Dermis blood vessel endothelial cell (primary cell): ENCODE results near the gene ITGA11. TPM values are rescaled to one million over a fixed set of nuclear protein-coding genes. Genes with fewer than 3 reads are reported as not detected.
A peak's percentile ranks its signal among the peaks of the same experiment; 100 is the strongest.

Experiments used
- DNase-seq: peaks from one replicate; pipeline ENCODE4 v3.0.0; 2010
- total RNA-seq: library from RNA; depleted of rRNA; stranded (reverse); fragments of >200 nt; gene quantifications from 2 replicates; pipeline ENCODE4 v1.2.3, GENCODE V29; 2014

The ITGA11 gene
- total RNA-seq, 1 donor from 2014 or later, result 3.4 TPM

GRCh38 chr15:68279779-68280753 is 151.9 kb downstream of the ITGA11 start:
- no peak for DNase-seq

GRCh38 chr15:68278595-68279405 is 153.2 kb downstream of the ITGA11 start:
- peak; percentile 41 for DNase-seq

- DNase-seq, result peak; percentile 83
Observed at GRCh38 chr15:68278345-68278594, 153.7 kb downstream of the ITGA11 start.

DNA sequence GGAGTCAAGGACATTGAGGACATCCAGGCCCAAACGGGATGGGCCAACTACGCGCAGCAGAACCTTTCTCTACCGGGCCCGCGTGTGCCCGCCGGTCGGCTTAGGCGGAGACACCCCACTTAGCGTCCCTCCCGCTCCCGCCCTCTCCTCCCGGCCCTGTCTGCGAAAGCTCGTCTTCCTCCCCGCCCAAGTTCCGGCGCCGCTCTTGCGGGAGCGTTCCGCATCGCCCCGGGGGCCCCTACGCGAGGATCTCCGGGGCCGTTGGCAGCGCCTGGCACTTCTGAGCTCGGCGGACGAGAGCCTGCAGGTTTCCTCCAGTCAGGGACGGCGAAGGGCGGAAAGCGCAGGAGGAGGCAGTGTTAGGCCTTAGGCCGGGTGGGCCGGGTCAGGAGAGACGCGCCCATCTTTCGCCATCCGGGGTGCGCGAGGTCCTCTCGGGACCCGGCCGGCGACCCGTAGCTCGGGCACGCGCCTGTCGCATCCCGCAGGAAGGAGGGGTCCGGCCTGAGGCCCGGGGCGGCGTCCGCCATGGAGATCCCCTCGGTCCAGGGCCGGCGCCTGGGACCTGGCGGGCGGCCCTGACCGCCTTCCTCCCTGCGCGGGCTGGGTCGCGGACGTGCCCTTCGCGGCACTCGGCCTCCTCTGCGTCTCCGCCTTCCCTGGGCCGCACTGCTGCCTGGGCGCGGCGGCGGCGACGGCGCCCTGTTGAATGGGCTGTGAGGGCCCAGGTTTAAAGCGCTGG is 154.2 kb downstream of the ITGA11 start, which contains the start of gene FEM1B:
FEM1B (plus strand) TSS at position 143 of the 742 bp plus-strand sequence. CDS start 673 bp downstream, outside the sequence.
- DNase-seq, result peak; percentile 94

DNA sequence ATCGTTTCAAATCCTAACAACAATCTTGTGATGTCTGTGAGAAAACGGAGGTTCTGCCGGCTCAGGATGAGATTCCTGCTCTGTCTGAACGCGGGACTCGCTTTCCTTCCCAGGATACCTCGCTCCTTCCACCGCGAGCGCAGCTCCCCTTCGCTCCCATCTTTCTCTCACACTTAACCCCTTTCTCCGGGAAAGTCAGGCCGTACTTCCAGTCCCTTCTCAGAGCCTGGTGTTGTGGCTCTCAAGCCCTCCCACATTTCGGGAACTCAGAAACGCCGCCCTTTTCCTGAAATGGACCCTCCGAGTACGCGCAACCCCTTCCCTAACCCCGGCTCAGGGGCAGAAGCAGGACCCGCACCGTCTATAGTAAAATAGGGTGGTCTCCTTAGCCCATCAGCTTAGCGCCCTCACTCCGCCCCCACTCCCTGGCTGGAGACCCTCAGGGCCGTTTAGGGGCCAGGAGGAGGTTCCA is 154.8 kb downstream of the ITGA11 start:
- peak; percentile 73 for DNase-seq

GRCh38 chr15:68276668-68277067 is 155.3 kb downstream of the ITGA11 start:
- DNase-seq, result no peak

DNA sequence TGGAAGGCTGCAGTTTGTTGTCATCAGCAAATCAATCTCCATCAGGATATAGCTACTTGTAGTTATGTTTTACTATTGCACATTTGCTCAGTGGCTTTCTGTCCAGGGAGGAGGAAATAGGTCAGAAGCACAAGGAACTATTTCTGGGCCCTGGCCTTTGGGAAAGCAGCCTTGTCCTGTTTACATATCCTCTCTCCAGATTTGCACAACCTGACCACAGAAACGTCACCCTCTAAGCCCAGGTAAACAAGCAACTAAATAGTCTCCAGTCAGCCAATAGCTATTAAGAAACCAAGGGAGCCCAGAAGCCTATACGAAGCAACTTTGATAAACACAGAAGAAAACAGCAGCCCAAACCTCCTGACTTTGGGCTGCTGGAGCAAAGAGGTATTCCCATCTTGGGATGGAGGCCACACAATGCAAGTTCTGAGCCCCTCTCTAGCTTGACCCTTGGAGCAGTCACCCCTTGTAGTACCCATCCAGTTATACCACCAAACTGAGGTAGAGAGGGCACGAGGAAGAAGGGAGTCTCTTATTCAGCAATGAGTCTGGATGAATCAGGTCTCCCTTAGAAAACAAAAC is 156.7 kb downstream of the ITGA11 start:
- DNase-seq, result no peak

DNA sequence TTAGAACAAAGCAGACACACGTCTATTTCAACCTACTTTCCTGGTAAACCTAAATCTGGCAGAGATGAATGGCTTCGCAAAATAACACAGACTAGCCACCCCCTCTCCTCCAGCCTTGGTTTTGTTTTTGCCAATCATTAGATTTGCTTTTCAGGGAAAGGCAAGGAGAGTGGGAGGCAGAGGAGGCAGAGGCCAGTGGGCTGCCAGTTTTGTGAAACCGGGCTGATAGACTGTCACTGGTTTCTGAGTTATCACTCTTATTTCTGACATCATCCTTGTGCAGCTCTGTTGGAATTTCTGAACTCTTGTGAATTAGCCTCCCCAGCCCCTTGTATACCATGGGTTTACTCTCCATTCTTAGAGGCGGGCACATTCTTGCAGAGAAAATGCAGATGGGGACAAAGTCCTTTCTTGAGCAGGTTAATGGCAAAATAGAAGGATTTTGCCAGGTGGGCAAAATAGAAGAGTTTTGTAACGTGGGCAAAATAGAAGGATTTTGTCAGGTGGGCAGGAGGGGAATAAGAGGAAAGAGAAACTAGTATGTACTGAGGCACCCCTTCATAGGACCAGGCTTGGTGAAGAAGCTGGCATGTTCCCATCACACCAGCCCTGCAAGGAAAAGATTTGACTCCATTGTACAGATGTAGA is 157.6 kb downstream of the ITGA11 start:
- DNase-seq, result no peak

DNA sequence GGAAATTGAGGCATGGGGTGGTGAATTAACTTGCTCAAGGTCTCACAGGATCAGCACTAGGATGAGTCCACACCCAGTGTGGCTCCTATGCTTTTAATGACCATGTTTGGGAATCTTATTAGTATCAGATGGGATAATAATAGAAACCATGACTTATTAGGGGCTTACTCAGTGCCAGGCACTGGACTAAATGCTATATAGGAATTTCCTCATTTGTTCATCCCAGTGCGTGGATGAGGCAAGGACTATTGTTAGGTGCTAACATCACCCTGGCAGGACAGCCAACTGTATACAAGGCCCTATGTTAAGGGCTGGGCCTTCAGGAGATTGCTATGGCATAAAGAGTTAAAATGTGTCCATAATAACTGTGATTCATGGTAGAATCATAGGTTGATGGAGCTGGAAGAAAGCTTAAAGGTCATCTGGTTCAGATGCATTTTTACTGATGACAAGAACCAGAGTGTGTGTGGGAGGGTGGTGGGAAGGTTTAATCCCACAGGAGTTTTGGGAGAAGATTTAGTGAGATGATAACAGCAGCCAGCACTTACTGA is 159.2 kb downstream of the ITGA11 start:
- peak; percentile 55 for DNase-seq

- peak; percentile 33 for DNase-seq
Observed at GRCh38 chr15:68271854-68272471, 160.0 kb downstream of the ITGA11 start.

GRCh38 chr15:68268405-68268804 is 163.6 kb downstream of the ITGA11 start:
- no peak for DNase-seq

DNA sequence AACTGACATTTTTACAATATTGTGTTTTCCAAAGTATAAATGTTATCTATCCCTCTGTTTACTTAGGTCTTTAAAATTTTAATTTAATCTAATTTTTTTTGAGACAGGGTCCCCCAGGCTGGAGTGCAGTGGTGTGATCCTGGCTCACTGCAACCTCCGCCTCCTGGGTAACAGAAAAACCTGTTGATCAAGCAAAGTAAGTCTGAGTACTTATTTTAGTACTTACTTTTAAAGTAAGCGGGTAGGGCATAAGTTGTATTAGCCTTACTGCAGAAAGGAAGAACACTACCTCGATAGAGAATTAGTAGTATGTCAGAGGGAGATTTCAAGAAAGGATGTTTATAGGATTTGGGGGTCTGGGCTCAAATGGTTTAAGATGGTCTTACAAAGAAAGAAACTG is 166.3 kb downstream of the ITGA11 start:
- DNase-seq, result no peak

DNA sequence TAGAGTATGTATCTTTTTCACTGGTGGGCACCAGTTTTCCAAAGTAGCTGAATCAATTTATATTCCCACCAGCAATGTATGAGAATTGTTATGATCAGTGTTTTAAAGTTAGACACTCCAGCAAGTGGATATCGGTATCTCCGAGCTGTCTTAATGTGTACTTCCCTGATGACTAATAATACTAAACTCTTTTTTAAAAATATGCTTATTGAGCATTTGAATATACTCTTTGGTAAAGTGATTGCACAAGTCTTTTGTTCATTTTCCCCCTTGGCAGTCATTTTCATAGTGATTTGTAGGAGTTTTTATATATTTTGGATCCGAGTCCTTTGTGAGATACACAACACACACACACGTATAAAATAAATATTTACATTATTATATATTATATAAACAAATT is 166.9 kb downstream of the ITGA11 start:
- DNase-seq, result no peak

DNA sequence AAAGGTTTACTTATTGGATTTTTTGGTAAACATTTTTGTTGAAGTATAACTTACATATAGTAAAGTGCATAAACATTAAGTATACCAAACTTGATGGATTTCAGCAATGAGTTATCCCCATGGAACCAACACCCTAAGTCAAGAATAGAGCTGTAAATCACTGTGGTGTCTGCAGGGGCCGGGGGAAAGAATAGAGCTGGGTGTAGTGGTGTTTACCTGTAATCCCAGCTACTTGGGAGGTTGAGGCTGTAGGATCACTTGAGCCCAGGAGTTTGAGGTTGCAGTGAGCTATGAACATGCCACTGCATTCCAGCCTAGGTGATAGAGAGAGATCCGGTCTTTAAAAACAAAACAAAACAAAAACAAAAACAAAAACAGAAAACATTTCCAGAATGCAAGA is 167.7 kb downstream of the ITGA11 start:
- DNase-seq, result no peak

- DNase-seq, result no peak
Observed at GRCh38 chr15:68262514-68263356, 169.2 kb downstream of the ITGA11 start.

DNA sequence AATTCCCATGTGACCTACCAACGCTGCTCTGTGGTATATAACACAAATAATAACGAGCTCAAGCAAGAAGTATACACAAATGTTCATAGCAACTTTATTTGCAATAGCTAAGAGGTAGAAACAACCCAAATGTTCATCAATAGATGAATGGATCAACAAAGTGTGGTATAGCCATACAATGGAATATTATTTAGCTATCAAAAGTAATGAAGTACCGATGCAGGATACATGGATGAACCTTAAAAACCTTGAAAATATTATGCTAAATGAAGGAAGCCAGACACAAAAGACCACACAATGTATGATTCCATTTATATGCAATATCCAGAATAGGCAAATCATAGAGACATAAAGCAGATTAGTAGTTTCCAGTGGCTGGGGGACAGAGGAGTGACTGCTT is 170.0 kb downstream of the ITGA11 start:
- DNase-seq, result no peak

DNA sequence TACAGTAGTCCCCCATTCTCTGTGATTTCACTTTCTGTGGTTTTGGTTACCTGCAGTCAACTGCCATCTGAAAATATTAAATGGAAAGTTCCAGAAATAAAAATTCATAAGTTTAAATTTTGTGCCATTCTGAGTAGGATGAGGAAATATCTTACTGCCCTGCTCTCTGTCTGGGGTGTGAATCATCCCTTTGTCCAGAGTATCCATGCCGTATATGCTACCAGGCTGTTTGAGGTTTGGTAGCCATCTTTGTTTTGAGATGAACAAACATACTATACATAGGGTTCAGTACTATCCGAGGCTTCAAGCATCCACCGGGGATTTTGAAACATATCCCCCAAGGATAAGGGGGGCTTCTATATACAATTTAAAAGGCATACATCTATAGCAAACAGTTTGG is 170.7 kb downstream of the ITGA11 start:
- no peak for DNase-seq

GRCh38 chr15:68259883-68260282 is 172.1 kb downstream of the ITGA11 start:
- no peak for DNase-seq

GRCh38 chr15:68258692-68259091 is 173.3 kb downstream of the ITGA11 start:
- no peak for DNase-seq
